ENCODE results near the gene SAMD11.

Gene SAMD11

DNA sequence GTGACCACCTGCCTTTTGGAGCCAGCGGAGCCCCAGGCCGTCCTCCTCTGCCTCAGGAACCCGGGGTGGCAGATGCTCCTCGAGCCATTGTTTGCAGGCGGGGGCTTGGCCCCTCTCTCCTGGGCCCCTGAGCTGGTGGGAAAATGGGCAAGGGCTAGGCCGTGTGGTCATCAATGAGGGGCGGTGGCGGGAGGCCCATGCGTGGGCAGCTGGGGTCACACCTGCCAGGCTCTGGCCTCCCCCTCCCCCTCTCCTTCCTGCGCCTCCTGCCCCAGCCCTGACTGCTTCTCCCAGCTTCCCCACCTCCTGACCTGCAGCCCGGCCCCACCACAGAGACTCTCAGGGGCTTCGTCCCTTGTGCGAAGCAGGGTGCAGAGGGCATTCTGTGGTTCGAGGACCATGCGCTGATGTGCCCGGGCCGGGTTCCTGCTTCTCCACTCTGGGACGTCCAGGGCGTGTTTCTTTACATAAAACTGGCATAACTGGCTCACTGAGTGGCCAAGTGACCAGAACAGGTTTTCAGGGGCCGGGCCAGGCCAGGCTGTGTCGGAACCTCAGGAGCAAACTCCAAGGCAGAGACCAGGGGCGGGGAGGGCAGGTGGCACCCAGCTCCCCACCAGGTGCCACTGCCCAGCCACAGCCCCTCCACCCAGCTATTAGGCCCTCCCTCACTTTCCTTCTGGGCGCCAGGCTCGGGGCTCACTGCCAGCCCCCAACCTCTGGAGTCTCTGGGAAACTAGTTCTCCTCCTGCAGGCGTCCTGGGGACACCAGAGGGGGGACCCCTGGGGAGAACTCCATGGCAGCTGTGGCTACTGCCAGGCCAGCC is 9.3 kb downstream of the SAMD11 start:
- DNase-seq: no peak

- DNase-seq: no peak
These were observed 9.8 kb downstream of the SAMD11 start for GRCh38 chr1:933603-933940.

- no peak for DNase-seq
These were observed 11.4 kb downstream of the SAMD11 start for GRCh38 chr1:934991-935750.

- no peak for DNase-seq
These were observed 12.1 kb downstream of the SAMD11 start for GRCh38 chr1:935751-936231.

- DNase-seq: no peak
These were observed 12.9 kb downstream of the SAMD11 start for GRCh38 chr1:936348-937264.

DNA sequence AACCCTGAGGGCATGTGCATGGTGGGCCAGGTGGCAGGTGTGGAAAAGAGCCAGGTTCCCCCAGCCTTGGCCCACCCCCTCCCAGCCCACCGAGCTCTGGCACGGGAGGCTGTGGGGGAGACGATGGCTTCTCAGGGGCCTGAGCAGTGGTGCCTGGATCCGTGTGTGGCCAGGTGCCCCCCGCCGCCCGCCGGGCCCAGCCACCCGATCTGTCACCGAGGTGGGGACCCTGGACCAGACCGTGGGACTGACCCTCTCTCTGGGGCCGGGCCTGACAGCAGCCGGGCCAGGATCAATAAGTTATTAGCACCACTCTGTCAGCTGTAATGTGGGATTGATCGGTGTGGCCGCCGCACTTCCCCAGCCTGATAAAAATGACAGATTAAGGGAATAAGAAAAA is 13.8 kb downstream of the SAMD11 start:
- no peak for DNase-seq

- DNase-seq: no peak
These were observed 14.5 kb downstream of the SAMD11 start for GRCh38 chr1:938088-938683.

- no peak for DNase-seq
These were observed 15.2 kb downstream of the SAMD11 start for GRCh38 chr1:938711-939489.

DNA sequence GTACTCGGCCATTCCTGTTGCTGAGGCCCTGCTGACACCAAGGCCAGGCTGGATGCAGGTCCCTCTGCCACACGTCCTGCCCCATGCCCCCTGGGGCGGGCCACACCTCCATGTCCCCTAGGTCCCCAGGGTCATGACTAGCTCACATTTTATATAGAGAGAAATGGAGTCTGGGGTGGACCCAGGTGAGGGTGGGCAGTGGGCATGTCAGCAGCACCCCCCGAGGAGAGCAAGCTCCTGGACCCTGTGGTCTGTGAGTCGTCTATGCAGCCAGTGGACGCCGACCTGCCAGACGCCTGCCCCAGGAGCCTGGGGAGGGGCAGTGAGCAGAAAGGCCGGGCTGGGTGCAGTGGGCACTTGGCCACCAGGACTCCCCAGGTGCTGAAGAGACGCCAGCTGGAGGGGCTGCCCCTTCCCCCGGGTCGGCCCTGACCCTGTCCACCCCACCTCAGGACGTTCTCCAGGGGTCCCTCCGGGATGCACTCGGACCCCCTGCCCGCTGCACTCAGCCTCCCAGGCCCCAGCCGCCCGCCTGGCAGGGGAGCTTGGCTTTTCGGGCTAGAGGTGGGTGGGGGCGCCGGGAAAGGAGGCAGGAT is 15.9 kb downstream of the SAMD11 start:
- DNase-seq: no peak

GRCh38 chr1:940107-941014 is 16.6 kb downstream of the SAMD11 start:
- DNase-seq: no peak

DNA sequence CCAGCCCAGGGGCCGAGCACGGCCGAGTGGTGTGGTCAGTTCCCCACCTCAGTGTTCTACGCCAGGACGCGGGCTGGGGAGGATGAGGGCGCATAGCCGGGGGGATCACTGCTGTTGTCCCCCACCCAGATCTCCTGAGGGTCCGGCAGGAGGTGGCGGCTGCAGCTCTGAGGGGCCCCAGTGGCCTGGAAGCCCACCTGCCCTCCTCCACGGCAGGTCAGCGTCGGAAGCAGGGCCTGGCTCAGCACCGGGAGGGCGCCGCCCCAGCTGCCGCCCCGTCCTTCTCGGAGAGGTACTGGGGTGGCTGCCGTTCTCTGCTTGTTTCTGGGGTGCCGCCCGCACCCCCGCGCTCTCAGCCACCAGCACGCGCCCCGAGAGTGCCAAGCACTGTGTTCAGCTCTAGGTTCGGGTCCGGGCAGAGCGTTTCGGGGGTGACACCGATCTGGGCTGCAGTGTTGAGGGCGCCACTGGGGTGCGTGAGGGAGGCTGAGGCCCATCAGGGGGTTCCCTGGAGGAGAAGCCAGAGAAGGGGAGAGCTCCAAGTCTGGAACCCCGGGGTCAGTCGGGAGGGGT is 17.4 kb downstream of the SAMD11 start:
- no peak for DNase-seq

DNA sequence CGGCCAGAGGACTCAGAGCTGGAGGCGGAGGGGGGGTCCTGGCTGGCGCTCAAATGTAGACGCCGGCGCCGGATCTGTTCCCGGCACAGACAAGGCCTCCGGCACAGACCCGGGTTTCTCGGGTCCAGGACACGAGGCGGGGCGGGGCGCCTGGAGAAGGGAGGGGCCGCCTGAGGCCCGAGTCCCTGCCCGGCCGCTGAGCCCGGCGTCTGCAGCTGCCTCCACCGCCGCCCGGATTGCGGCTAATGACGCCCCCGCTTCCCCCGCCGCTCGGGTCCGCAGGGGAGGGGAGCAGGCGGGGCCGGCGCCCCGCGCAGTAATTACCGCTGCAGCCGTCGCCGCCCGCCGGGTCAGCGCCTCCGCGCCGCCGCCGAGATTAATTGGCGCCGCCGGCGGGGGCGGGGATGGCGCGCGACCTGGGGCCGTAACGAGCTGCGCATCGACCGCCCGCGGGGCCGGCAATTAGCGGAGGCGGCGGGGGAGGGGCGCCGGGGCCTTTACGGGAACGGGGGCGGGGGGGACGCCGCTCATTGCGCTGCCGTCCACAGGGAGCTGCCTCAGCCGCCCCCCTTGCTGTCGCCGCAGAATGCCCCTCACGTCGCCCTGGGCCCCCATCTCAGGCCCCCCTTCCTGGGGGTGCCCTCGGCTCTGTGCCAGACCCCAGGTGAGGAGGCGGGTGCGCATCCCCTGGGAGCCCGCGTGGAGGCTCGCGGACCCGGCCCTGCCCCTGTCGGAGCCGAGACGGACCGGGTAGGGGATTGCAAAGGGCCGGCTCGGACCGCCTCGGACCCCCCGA is 18.1 kb downstream of the SAMD11 start:
- DNase-seq: no peak

DNA sequence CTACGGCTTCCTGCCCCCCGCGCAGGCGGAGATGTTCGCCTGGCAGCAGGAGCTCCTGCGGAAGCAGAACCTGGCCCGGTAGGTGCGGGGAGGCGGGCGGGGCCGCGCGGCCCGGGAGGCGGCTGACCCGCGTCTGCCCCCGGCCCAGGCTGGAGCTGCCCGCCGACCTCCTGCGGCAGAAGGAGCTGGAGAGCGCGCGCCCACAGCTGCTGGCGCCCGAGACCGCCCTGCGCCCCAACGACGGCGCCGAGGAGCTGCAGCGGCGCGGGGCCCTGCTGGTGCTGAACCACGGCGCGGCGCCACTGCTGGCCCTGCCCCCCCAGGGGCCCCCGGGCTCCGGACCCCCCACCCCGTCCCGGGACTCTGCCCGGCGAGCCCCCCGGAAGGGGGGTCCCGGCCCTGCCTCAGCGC is 18.7 kb downstream of the SAMD11 start:
- no peak for DNase-seq

DNA sequence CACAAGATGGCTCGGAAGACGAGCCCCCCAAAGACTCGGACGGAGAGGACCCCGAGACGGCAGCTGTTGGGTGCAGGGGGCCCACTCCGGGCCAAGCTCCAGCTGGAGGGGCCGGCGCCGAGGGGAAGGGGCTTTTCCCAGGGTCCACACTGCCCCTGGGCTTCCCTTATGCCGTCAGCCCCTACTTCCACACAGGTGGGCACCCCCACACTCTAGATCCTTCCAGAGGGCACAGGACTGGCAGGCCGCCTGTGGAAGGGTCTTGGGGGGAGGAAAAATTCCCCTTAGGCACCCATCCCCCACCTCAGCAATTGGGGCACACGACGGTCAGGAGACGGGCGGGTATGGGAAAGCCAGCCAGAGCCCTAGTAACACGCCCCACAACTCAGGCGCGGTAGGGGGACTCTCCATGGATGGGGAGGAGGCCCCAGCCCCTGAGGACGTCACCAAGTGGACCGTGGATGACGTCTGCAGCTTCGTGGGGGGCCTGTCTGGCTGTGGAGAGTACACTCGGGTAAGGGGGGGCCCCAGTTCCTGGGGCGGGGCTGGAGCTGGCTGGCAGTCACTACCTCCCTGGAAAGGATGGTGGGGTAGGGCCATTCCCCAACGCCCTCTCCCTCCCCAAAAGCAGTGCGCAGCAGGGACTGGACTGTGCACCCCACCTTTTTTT is 19.3 kb downstream of the SAMD11 start:
- DNase-seq: no peak

DNA sequence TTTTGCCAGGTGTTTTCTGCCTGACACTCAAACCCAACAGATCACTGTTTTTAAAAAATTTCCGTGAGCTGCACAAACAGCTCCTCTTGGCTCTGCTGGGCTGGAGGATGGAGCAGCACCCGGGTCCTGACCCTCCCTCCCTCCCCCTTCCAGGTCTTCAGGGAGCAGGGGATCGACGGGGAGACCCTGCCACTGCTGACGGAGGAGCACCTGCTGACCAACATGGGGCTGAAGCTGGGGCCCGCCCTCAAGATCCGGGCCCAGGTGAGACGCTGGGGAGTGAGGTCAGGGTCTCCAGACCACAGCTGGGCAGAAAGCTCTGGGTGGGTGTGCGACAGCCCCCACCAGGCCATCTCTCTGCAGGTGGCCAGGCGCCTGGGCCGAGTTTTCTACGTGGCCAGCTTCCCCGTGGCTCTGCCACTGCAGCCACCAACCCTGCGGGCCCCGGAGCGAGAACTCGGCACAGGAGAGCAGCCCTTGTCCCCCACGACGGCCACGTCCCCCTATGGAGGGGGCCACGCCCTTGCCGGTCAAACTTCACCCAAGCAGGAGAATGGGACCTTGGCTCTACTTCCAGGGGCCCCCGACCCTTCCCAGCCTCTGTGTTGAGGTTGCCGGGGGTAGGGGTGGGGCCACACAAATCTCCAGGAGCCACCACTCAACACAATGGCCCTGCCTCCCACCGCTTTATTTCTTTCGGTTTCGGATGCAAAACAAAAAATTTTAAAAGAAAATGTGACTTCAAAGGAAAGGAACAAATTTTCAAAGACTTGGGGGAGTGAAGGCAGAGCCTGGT is 20.0 kb downstream of the SAMD11 start:
- no peak for DNase-seq

GRCh38 chr1:944341-945325 is 20.9 kb downstream of the SAMD11 start:
- no peak for DNase-seq
